GM23338 (cell line): ENCODE measurements around the gene FKBP1B. TPM values are rescaled to one million over a fixed set of nuclear protein-coding genes. Genes with fewer than 3 reads are reported as not detected.

Experiments used
- ATAC-seq: fragments of 200-7000 bp; cut with Tn5 transposase; 3 replicates; pipeline ENCODE4 v1.9.1; 2020
- DNase-seq: peaks from one replicate; pipeline ENCODE4 v3.0.0-alpha.2; 2015; ENCODE audit warnings: low spot score
- H2AFZ ChIP-seq: fragments of 200-600 bp; sonication (generic); 2 replicates; pipeline ENCODE4 v1.8.0; 2016; ENCODE audit warnings: antibody characterized with exemption, mild to moderate bottlenecking, moderate library complexity
- H3F3A ChIP-seq: fragments of 200-600 bp; sonication (generic); replicated peaks from 2 replicates; pipeline ENCODE4 v1.8.0; 2017; ENCODE audit warnings: antibody characterized with exemption, mixed run types, low read depth
- H3K27ac ChIP-seq: fragments of 200-600 bp; sonication (generic); 2 replicates; pipeline ENCODE4 v1.6.1; 2016; ENCODE audit warnings: low read depth
- H3K27me3 ChIP-seq: fragments of 200-600 bp; sonication (generic); 2 replicates; pipeline ENCODE4 v1.8.0; 2016; ENCODE audit warnings: mild to moderate bottlenecking, mixed run types, moderate library complexity; ENCODE audit not compliant: insufficient read depth
- H3K36me3 ChIP-seq: fragments of 200-600 bp; sonication (generic); 2 replicates; pipeline ENCODE4 v1.8.0; 2016; ENCODE audit warnings: mild to moderate bottlenecking; ENCODE audit not compliant: insufficient read depth
- H3K4me1 ChIP-seq: fragments of 200-600 bp; sonication (generic); 2 replicates; pipeline ENCODE4 v1.8.0; 2016; ENCODE audit warnings: mild to moderate bottlenecking, moderate library complexity; ENCODE audit not compliant: insufficient read depth
- H3K4me2 ChIP-seq: fragments of 200-600 bp; sonication (generic); 2 replicates; pipeline ENCODE4 v1.7.1; 2017; ENCODE audit warnings: mixed run types
- H3K4me3 ChIP-seq: fragments of 200-600 bp; sonication (generic); 2 replicates; pipeline ENCODE4 v1.6.1; 2016; ENCODE audit warnings: mixed run types
- H3K79me2 ChIP-seq: fragments of 200-600 bp; sonication (generic); replicated peaks from 2 replicates; pipeline ENCODE4 v1.8.0; 2017; ENCODE audit warnings: mild to moderate bottlenecking; ENCODE audit not compliant: insufficient read depth
- H3K9me2 ChIP-seq: fragments of 200-600 bp; sonication (generic); 2 replicates; pipeline ENCODE4 v1.8.0; 2017; ENCODE audit not compliant: insufficient read depth
- H4K20me1 ChIP-seq: fragments of 200-600 bp; sonication (generic); replicated peaks from 2 replicates; pipeline ENCODE4 v1.8.0; 2017; ENCODE audit warnings: mild to moderate bottlenecking; ENCODE audit not compliant: insufficient read depth
- H3K27ac Mint-ChIP-seq: 2 replicates; pipeline ENCODE4 v1.8.0; 2020; ENCODE audit warnings: inconsistent platforms, mild to moderate bottlenecking, moderate library complexity, mixed read lengths
- H3K27me3 Mint-ChIP-seq: 3 replicates; pipeline ENCODE4 v1.8.0; 2022; ENCODE audit warnings: low read depth, mild to moderate bottlenecking, moderate library complexity, mixed read lengths, inconsistent platforms; ENCODE audit not compliant: insufficient read depth, poor library complexity
- H3K36me3 Mint-ChIP-seq: 3 replicates; pipeline ENCODE4 v1.8.0; 2021; ENCODE audit warnings: low read depth, mild to moderate bottlenecking, inconsistent platforms, moderate library complexity, mixed read lengths
- H3K4me1 Mint-ChIP-seq: 3 replicates; pipeline ENCODE4 v1.8.0; 2020; ENCODE audit warnings: mild to moderate bottlenecking, inconsistent platforms, mixed read lengths
- H3K4me3 Mint-ChIP-seq: 3 replicates; pipeline ENCODE4 v1.8.0; 2021; ENCODE audit warnings: moderate library complexity, mild to moderate bottlenecking, inconsistent platforms, mixed read lengths
- H3K9me3 Mint-ChIP-seq: 3 replicates; pipeline ENCODE4 v1.8.0; 2020; ENCODE audit warnings: moderate library complexity, mild to moderate bottlenecking, inconsistent platforms, mixed read lengths
- CREB1 ChIP-seq: fragments of 250-450 bp; sonication (Bioruptor Pico); IDR thresholded peaks from 2 replicates; pipeline ENCODE4 v1.5.0; 2020; ENCODE audit warnings: low read depth, mild to moderate bottlenecking, moderate library complexity
- JUNB ChIP-seq: IDR thresholded peaks from one replicate; pipeline ENCODE4 v1.6.1; 2016; ENCODE audit warnings: antibody characterized with exemption; ENCODE audit not compliant: unreplicated experiment
- NANOG ChIP-seq: IDR thresholded peaks from 2 replicates; pipeline ENCODE4 v1.6.1; 2016; ENCODE audit warnings: antibody characterized with exemption, borderline replicate concordance
- POLR2AphosphoS5 ChIP-seq: IDR thresholded peaks from 2 replicates; pipeline ENCODE4 v1.6.1; 2016; ENCODE audit warnings: antibody characterized with exemption, low read depth
- STAT1 ChIP-seq: IDR thresholded peaks from one replicate; pipeline ENCODE4 v1.6.1; 2016; ENCODE audit warnings: antibody characterized with exemption; ENCODE audit not compliant: unreplicated experiment
- ZNF331 ChIP-seq: fragments of 250-450 bp; sonication (Bioruptor Pico); IDR thresholded peaks from 2 replicates; pipeline ENCODE4 v1.5.0; 2020; ENCODE audit warnings: low read depth, mild to moderate bottlenecking, moderate library complexity
- ZNF462 ChIP-seq: fragments of 250-450 bp; sonication (Bioruptor Pico); IDR thresholded peaks from 2 replicates; pipeline ENCODE4 v1.5.0; 2020; ENCODE audit warnings: mild to moderate bottlenecking, moderate library complexity
- polyA plus RNA-seq: library from polyadenylated mRNA; unstranded; fragments of >200 nt; fragmentation: Nextera tagmentation; extraction: Ambion mirVana; gene quantifications from 2 replicates; pipeline ENCODE4 v1.2.1, GENCODE V29; 2016
- total RNA-seq: library from RNA; depleted of rRNA; stranded (reverse); fragments of >200 nt; shearing (Covaris generic); gene quantifications from 2 replicates; pipeline ENCODE4 v1.2.3, GENCODE V29; 2014
- TF ChIP-seq, protein P1 (sequence below): IDR thresholded peaks from 2 replicates; pipeline ENCODE4 v1.6.1; 2016; ENCODE audit warnings: antibody characterized with exemption

The FKBP1B gene
- total and polyA plus RNA-seq, 2 experiments from 2014 or later: 48.2 to 77.1 TPM

DNA sequence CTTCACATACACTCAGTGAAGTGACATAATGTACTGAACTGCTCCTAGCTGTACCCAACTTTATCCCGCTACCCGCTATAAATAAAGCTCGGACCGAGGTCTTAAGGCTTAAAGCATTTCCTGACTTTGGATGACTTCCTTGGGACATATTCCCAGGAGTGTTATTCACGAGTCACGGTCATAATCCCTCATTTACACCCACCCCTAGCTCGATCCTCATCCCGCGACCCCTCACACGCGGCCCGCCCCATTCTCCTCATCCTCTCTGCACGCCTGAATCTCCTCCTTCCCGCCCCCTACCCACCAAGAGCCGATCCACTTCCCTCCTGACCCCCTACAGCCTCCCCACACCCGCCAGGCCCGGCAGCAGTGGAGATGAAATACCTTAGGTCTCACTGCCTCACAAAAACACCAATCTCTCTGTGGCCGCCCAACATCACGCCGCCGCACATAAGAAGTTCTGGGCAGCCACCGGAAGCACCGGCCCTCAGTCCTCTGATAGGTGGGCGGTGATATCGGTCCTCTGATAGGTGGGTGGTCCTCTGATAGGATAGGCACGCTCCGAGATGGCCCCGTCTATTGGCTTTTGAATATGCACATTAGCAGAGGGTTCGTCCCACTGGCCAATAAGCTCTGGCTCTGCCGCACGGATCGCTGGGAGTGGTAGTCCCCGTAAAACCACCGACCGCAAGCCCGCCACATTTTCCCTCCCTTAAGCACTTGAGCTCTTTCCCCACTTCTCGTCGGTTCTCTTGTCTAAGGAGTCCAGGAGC, 2.4 kb upstream of the FKBP1B start, which contains the start of gene WDCP:
TSS of gene WDCP (minus strand) at position 462 of the 773 bp plus-strand sequence. CDS start 7,897 bp downstream, outside the sequence.
- Histone ChIP-seq H3K36me3 (no peaks in the 10 kb centered on the region), H3K27ac (peak within 1 kb of the TSS; percentile 4; the same call in 1 of the 2 replicates), H3K4me3 (peak within 1 kb of the TSS; percentile 64), H3K4me1 (peaks cover 30% of the 10 kb centered on the region), H3K9me2 (no peaks in the 10 kb centered on the region), H3K4me2 (peak within 1 kb of the TSS; percentile 88), H3K27me3 (no peaks in the 10 kb centered on the region), H3F3A (peaks cover 20% of the 10 kb centered on the region; the same call in 1 of the 2 replicates), H4K20me1 (no peaks in the 10 kb centered on the region; the same call in 1 of the 2 replicates), H2AFZ (no peak within 1 kb of the TSS; the same call in 1 of the 2 replicates), H3K79me2 (peaks cover 60% of the 10 kb centered on the region)
- Mint-ChIP-seq H3K27me3 (peaks cover 7% of the 10 kb centered on the region), H3K36me3 (peaks cover 7% of the 10 kb centered on the region), H3K9me3 (no peaks in the 10 kb centered on the region), H3K4me3 (peak within 1 kb of the TSS; percentile 96), H3K27ac (peak within 1 kb of the TSS; percentile 91), H3K4me1 (peaks cover 22% of the 10 kb centered on the region)
- ATAC-seq: peak; percentile 90
- TF ChIP-seq POLR2AphosphoS5 (peak; percentile 98), NANOG (no peak), CREB1 (peak; percentile 32; the same call in 1 of the 2 replicates)
- TF ChIP-seq, protein P1, sequence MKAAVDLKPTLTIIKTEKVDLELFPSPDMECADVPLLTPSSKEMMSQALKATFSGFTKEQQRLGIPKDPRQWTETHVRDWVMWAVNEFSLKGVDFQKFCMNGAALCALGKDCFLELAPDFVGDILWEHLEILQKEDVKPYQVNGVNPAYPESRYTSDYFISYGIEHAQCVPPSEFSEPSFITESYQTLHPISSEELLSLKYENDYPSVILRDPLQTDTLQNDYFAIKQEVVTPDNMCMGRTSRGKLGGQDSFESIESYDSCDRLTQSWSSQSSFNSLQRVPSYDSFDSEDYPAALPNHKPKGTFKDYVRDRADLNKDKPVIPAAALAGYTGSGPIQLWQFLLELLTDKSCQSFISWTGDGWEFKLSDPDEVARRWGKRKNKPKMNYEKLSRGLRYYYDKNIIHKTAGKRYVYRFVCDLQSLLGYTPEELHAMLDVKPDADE: peak; percentile 66
- peak; percentile 99 for DNase-seq

GRCh38 chr2:24047703-24048033, 1.9 kb upstream of the FKBP1B start:
- Mint-ChIP-seq H3K27ac (no peak overlapping the region; the same call in 1 of the 2 replicates), H3K4me3 (peak overlapping the region; percentile 96)
- TF ChIP-seq, protein P1: no peak
- TF ChIP-seq JUNB: no peak
- no peak for TF ChIP-seq POLR2AphosphoS5
- TF ChIP-seq ZNF462 (CRISPR knock-in tag): no peak
- TF ChIP-seq STAT1: no peak
- no peak for TF ChIP-seq ZNF331 (CRISPR knock-in tag)

More at GRCh38 chr2:24047703-24048033, 1.9 kb upstream of the FKBP1B start:
- Mint-ChIP-seq H3K9me3 (no peaks in the 10 kb centered on the region), H3K36me3 (peaks cover 7% of the 10 kb centered on the region), H3K4me1 (peaks cover 22% of the 10 kb centered on the region), H3K27me3 (peaks cover 7% of the 10 kb centered on the region)
- DNase-seq (peak; percentile 40), ATAC-seq (peak; percentile 9)
- Histone ChIP-seq H3K27ac (0 out of 2 replicates have a peak overlapping the region, but pooled peaks have one; percentile 4), H3K36me3 (no peaks in the 10 kb centered on the region), H3K27me3 (no peaks in the 10 kb centered on the region), H3K4me2 (peak overlapping the region; percentile 65; the same call in 1 of the 2 replicates), H3K4me3 (peak overlapping the region; percentile 36), H3K4me1 (peaks cover 30% of the 10 kb centered on the region), H3F3A (peaks cover 20% of the 10 kb centered on the region; the same call in 1 of the 2 replicates), H4K20me1 (no peaks in the 10 kb centered on the region; the same call in 1 of the 2 replicates), H3K9me2 (no peaks in the 10 kb centered on the region), H3K79me2 (peaks cover 59% of the 10 kb centered on the region), H2AFZ (no peak overlapping the region)
